HepG2 (cell line): ENCODE data around the gene SELPLG.

Experiments
- ATF7-NPFF ChIP-seq: sonication (generic); formaldehyde crosslinking; IDR thresholded peaks from 2 replicates; pipeline ENCODE4 v1.8.1; 2023; ENCODE audit warnings: mild to moderate bottlenecking, low read depth, missing genetic modification reagents, moderate library complexity
- CTCF ChIP-seq: sonication (generic); formaldehyde crosslinking; IDR thresholded peaks from 2 replicates; pipeline ENCODE4 v1.5.0; 2020; ENCODE audit warnings: mild to moderate bottlenecking, missing genetic modification reagents, moderate library complexity
- EP300 ChIP-seq, 3 experiments: sonication (generic) in 1 of 3; formaldehyde crosslinking in 1 of 3; IDR thresholded peaks; 2 replicates each; pipeline versions ENCODE4 v1.5.1 to v1.6.1; 2011 to 2020; ENCODE audit warnings: low read depth in 2 of 3, low read length in 2 of 3, borderline replicate concordance in 1 of 3, improper control_type of control experiment in 1 of 3, mild to moderate bottlenecking in 1 of 3, missing genetic modification reagents in 1 of 3, moderate library complexity in 1 of 3
- FOXM1 ChIP-seq: sonication (generic); formaldehyde crosslinking; IDR thresholded peaks from 2 replicates; pipeline ENCODE4 v1.5.0; 2020; ENCODE audit warnings: missing genetic modification reagents
- GATAD1 ChIP-seq: IDR thresholded peaks from 2 replicates; pipeline ENCODE4 v1.6.1; 2016; ENCODE audit warnings: missing genetic modification reagents, missing compliant biosample characterization
- NFRKB ChIP-seq: fragments of 450-650 bp; IDR thresholded peaks from 2 replicates; pipeline ENCODE4 v1.6.1; 2017
- POLR2AphosphoS5 ChIP-seq: IDR thresholded peaks from 2 replicates; pipeline ENCODE4 v1.6.1; 2012; ENCODE audit warnings: low read depth, low read length
- XRCC5 ChIP-seq: fragments of 200-400 bp; formaldehyde crosslinking; optimal IDR thresholded peaks from 2 replicates; pipeline ENCODE3; 2017; ENCODE audit warnings: mild to moderate bottlenecking, low read length
- ZBTB39 ChIP-seq: sonication (generic); formaldehyde crosslinking; IDR thresholded peaks from 2 replicates; pipeline ENCODE4 v1.5.0; 2020; ENCODE audit warnings: missing genetic modification reagents
- ZNF274 ChIP-seq: sonication (generic); formaldehyde crosslinking; IDR thresholded peaks from 2 replicates; pipeline ENCODE4 v1.5.1; 2020; ENCODE audit warnings: mild to moderate bottlenecking, missing genetic modification reagents
- ZNF562 ChIP-seq: sonication (generic); formaldehyde crosslinking; IDR thresholded peaks from 2 replicates; pipeline ENCODE4 v1.8.0; 2022; ENCODE audit warnings: missing genetic modification reagents, borderline replicate concordance

GRCh38 chr12:108645686-108646599 is 12.2 kb upstream of the SELPLG start:
- TF ChIP-seq ZNF274 (CRISPR knock-in tag) = no peak
- no peak for TF ChIP-seq CTCF
- TF ChIP-seq XRCC5 = no peak
- TF ChIP-seq ATF7-NPFF (CRISPR knock-in tag) = no peak
- no peak for TF ChIP-seq FOXM1 (CRISPR knock-in tag)
- TF ChIP-seq EP300 (IDR thresholded peaks at IDR 0.05; ENCODE audit: low read depth in 2 of 2, low read length in 2 of 2) = no peak
- TF ChIP-seq EP300 (CRISPR knock-in tag; IDR thresholded peaks at IDR 0.05; ENCODE audit: borderline replicate concordance) = no peak
- TF ChIP-seq ZNF562 (CRISPR knock-in tag) = no peak
- no peak for TF ChIP-seq ZBTB39 (CRISPR knock-in tag)
- no peak for TF ChIP-seq POLR2AphosphoS5
- no peak for TF ChIP-seq GATAD1
- no peak for TF ChIP-seq NFRKB
